Measurements from ENCODE around the gene RNF34.

The RNF34 gene

DNA sequence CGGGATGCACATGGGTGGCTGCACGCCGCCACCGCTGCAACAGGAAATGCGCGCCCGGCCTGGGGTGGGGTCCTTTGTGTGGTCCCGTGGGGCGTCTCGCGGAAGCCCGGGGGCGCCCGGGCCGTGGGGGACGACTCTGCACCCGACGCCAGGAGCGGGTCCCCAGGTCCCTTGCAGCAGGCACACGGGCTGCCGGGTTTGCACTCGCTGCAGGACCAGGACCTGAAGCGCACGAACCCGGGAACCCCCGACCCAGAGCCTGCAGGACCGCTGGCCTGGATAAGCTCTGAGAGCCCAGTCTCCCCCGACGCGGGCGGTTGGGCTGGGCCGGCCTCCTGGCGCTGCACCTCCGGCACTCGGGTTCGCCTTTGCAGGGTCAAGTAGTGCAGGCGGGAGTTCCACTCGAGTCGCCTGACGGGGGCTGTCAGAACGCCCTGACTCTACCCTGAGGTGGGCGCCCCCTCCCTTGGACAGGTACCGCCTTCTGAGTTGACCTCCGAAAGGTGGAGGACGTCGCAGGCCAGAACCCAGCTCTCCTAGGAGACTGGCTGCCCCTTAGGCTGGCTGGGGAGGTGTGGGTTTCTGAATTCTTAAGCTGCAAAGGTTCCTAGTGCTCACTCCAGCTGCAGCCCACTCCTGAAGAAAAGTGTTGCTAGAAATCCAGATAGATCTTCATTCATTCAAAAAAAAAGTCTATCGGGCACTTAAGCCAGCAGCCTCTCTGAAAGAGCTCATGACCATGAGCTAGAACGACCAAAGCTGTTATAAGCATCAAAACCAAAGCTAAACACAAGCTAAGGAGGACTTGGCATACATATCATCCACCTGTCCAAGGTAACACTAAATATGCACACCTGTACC, 68.0 kb downstream of the RNF34 start:
- no peak for DNase-seq (ENCODE audit: low read depth)

DNA sequence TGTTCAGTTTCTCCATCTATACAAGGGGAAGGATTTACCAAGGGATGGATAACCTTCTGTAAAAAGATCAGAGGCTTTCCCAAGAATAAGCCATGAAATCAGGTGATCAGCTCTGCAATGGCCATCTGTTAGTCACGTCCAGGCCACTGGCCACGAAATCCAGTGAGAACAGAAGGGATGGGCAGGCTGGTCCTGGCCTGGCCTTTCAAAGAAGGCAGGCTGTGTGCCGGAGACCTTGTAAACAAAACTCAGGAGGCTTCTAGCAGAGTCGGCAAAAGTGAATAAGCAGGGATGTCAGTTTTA, 68.5 kb downstream of the RNF34 start:
- DNase-seq (ENCODE audit: low read depth) = peak; percentile 23

DNA sequence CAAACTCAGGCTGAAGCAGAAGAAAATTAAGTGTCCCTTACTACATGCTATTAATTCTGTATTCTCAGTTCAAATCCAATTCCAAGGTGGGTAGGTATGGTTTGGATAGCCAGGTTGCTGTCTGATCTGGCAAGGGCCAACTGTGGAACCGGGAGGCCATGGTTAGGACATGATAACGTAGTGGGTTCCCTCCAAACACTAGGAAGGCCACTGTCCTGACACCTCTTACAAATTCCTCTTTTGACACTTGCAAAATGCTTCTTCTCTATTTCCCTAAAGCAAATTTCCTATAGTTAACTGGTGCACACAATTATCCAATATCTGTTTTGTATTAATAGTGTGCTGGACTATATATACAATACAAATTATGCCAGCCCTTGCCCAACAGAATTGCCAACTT, 70.8 kb downstream of the RNF34 start:
- no peak for DNase-seq (ENCODE audit: low read depth)

DNA sequence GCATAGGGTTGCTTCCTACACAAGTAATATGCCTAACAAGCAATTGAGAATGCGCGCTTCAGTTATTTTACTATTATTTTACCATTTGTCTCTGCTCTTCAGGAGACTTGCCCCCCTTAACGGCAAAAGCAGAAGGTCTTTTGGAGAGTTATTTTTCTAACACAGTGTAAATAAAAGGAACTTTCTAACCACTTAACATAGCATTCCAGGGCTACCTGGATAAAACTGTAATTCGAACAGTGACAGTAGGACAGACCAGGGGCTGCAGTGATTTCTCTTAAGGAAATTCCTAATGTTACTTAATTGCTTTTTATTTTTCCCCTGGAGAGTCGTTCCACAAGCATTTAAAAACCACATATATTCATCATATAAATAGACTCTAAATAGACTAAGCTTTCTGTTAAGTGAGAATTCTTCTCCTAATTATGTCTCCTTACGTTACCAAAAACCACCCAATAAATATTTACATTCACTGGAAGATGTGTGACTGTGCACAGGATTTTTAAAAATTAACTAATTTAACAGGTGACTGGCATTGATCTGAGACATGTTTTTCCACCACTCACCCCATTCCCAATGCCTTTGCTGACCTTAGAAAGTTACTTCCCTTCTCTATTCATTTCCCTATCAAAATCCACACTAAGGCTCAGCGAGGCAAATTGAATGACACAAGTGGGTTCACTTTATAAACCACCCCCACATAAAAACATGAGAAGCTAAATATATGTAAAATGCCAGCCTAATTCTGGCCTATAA, 72.4 kb downstream of the RNF34 start:
- DNase-seq (ENCODE audit: low read depth) = no peak
